Endothelial cell (in vitro differentiated cells): ENCODE data around the gene CYP4V2. TPM values are rescaled to one million over a fixed set of nuclear protein-coding genes. Genes with fewer than 3 reads are reported as not detected.
A peak's percentile ranks its signal among the peaks of the same experiment; 100 is the strongest.

ENCODE experiments used
- DNase-seq: peaks from one replicate; pipeline ENCODE4 v3.0.0; 2021; ENCODE audit warnings: low spot score
- H3K27ac Mint-ChIP-seq: one replicate; pipeline ENCODE4 v1.8.0; 2021; ENCODE audit warnings: mixed read lengths, inconsistent platforms; ENCODE audit not compliant: unreplicated experiment
- H3K27me3 Mint-ChIP-seq: one replicate; pipeline ENCODE4 v1.8.0; 2021; ENCODE audit warnings: mild to moderate bottlenecking, moderate library complexity, mixed read lengths, inconsistent platforms; ENCODE audit not compliant: unreplicated experiment
- H3K36me3 Mint-ChIP-seq: one replicate; pipeline ENCODE4 v1.8.0; 2021; ENCODE audit warnings: mild to moderate bottlenecking, low read depth, mixed read lengths, inconsistent platforms; ENCODE audit not compliant: unreplicated experiment
- H3K4me1 Mint-ChIP-seq: one replicate; pipeline ENCODE4 v1.8.0; 2021; ENCODE audit warnings: mild to moderate bottlenecking, mixed read lengths, inconsistent platforms; ENCODE audit not compliant: unreplicated experiment
- H3K4me3 Mint-ChIP-seq: one replicate; pipeline ENCODE4 v1.8.0; 2021; ENCODE audit warnings: mild to moderate bottlenecking, mixed read lengths, inconsistent platforms; ENCODE audit not compliant: unreplicated experiment
- H3K9me3 Mint-ChIP-seq: one replicate; pipeline ENCODE4 v1.8.0; 2021; ENCODE audit warnings: mixed read lengths, inconsistent platforms; ENCODE audit not compliant: unreplicated experiment
- long read RNA-seq: library from polyadenylated mRNA; unstranded; transcript quantifications from one replicate; pipeline ENCODE4 v2.0.0, GENCODE V29; 2020; ENCODE audit not compliant: unreplicated experiment
- total RNA-seq: library from RNA; stranded (reverse); fragmentation: NEBNext Ultra II Directional; extraction: Animal tissue kit (Norgen Biotek cat#: 25700); gene quantifications from one replicate; pipeline ENCODE4 v1.2.1, GENCODE V29; 2021; ENCODE audit not compliant: unreplicated experiment
- TF ChIP-seq, protein P1 (sequence below): fragments of 200-600 bp; sonication (generic); IDR thresholded peaks from one replicate; pipeline ENCODE4 v1.5.0; 2021; ENCODE audit warnings: antibody characterized with exemption; ENCODE audit not compliant: unreplicated experiment

CYP4V2 gene
- 4.5 TPM for total RNA-seq
- long read RNA-seq, partial matches to known transcripts: 0 of 2 reads
- long read RNA-seq, other reads (novel, unspliced or antisense): 2 of 2 reads

- Mint-ChIP-seq H3K4me1 (peaks cover 8% of the 10 kb centered on the region), H3K36me3 (peaks cover 4% of the 10 kb centered on the region), H3K27ac (peak within 1 kb of the TSS; percentile 84), H3K27me3 (peaks cover 8% of the 10 kb centered on the region), H3K4me3 (peak within 1 kb of the TSS; percentile 95), H3K9me3 (no peaks in the 10 kb centered on the region)
- TF ChIP-seq, protein P1, sequence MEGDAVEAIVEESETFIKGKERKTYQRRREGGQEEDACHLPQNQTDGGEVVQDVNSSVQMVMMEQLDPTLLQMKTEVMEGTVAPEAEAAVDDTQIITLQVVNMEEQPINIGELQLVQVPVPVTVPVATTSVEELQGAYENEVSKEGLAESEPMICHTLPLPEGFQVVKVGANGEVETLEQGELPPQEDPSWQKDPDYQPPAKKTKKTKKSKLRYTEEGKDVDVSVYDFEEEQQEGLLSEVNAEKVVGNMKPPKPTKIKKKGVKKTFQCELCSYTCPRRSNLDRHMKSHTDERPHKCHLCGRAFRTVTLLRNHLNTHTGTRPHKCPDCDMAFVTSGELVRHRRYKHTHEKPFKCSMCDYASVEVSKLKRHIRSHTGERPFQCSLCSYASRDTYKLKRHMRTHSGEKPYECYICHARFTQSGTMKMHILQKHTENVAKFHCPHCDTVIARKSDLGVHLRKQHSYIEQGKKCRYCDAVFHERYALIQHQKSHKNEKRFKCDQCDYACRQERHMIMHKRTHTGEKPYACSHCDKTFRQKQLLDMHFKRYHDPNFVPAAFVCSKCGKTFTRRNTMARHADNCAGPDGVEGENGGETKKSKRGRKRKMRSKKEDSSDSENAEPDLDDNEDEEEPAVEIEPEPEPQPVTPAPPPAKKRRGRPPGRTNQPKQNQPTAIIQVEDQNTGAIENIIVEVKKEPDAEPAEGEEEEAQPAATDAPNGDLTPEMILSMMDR: no peak
- DNase-seq: peak; percentile 76
Observed at GRCh38 chr4:186191200-186192065, at the start of gene CYP4V2. Gene CYP4V2, plus strand, starts transcription at chr4:186191567. Its CDS starts 257 bp downstream, at chr4:186191824.

GRCh38 chr4:186144198-186144945, 47.0 kb upstream of the CYP4V2 start:
- peak overlapping the region; percentile 88 for H3K4me3 Mint-ChIP-seq
- H3K4me1 Mint-ChIP-seq: peaks cover 5% of the 10 kb centered on the region
- H3K27me3 Mint-ChIP-seq: peaks cover 9% of the 10 kb centered on the region
- peak; percentile 54 for DNase-seq
- H3K27ac Mint-ChIP-seq: no peak overlapping the region
- no peaks in the 10 kb centered on the region for H3K36me3 Mint-ChIP-seq
- H3K9me3 Mint-ChIP-seq: no peaks in the 10 kb centered on the region
- TF ChIP-seq, protein P1: no peak

DNA sequence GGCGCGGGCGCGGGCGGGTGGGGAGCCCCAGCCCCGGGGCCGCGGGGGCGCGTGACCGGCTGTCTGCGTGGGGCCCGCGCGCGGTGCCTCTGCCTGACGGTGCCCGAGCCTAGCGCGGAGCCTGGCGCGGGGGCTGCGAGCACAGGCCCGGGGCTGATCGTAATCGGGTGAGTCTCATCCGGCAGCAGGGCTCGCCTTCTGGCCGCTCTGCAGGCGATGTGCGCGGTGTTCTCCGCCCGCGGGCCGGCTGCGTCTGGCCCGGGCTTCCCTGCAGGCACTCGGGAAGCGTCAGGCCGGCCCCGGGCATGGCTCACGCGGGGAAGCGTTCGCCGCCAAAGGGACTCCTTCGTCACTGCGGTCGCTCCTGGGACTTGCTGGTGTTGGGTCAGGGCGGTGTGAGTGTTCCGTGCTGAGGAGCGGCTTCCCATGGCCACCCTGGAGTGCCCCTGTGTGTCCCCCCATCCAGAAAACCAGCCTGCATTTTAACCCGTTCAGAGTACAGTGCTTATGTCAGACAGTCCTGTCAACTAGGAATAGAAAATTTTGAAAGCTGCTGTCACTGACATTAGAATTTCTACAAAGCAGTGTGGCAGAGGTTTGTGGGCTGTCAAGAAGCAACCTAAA, 46.3 kb upstream of the CYP4V2 start:
- TF ChIP-seq, protein P1: no peak
- no peaks in the 10 kb centered on the region for H3K9me3 Mint-ChIP-seq
- H3K36me3 Mint-ChIP-seq: no peaks in the 10 kb centered on the region
- DNase-seq: peak; percentile 60
- H3K4me3 Mint-ChIP-seq: peak overlapping the region; percentile 89
- peaks cover 9% of the 10 kb centered on the region for H3K27me3 Mint-ChIP-seq
- H3K27ac Mint-ChIP-seq: no peak overlapping the region
- peaks cover 5% of the 10 kb centered on the region for H3K4me1 Mint-ChIP-seq

- H3K4me3 Mint-ChIP-seq: no peak overlapping the region
- peaks cover 5% of the 10 kb centered on the region for H3K4me1 Mint-ChIP-seq
- no peak overlapping the region for H3K27ac Mint-ChIP-seq
Observed at GRCh38 chr4:186146458-186146857, 44.9 kb upstream of the CYP4V2 start.

More at GRCh38 chr4:186146458-186146857, 44.9 kb upstream of the CYP4V2 start:
- Mint-ChIP-seq H3K27me3 (peaks cover 9% of the 10 kb centered on the region), H3K9me3 (no peaks in the 10 kb centered on the region), H3K36me3 (no peaks in the 10 kb centered on the region)
- TF ChIP-seq, protein P1: no peak
- no peak for DNase-seq
